HT1080 (cell line): ENCODE measurements around the gene AP1S2. TPM values are rescaled to one million over a fixed set of nuclear protein-coding genes. Genes with fewer than 3 reads are reported as not detected.
A peak's percentile ranks its signal among the peaks of the same experiment; 100 is the strongest.
"Not testable (repeated sequence)": the region's sequence is repeated elsewhere in the genome, so short reads cannot be mapped to it uniquely, and the experiment has no call there.

Source experiments
- DNase-seq: peaks from one replicate; pipeline ENCODE4 v3.0.0-alpha.2; 2015; ENCODE audit warnings: low read depth
- total RNA-seq: library from RNA; depleted of rRNA; stranded (reverse); fragments of >200 nt; shearing (Covaris generic); gene quantifications from 2 replicates; pipeline ENCODE4 v1.2.3, GENCODE V29; 2014

Gene AP1S2
- total RNA-seq, 1 experiment from 2014 or later = 67.6 TPM

DNA sequence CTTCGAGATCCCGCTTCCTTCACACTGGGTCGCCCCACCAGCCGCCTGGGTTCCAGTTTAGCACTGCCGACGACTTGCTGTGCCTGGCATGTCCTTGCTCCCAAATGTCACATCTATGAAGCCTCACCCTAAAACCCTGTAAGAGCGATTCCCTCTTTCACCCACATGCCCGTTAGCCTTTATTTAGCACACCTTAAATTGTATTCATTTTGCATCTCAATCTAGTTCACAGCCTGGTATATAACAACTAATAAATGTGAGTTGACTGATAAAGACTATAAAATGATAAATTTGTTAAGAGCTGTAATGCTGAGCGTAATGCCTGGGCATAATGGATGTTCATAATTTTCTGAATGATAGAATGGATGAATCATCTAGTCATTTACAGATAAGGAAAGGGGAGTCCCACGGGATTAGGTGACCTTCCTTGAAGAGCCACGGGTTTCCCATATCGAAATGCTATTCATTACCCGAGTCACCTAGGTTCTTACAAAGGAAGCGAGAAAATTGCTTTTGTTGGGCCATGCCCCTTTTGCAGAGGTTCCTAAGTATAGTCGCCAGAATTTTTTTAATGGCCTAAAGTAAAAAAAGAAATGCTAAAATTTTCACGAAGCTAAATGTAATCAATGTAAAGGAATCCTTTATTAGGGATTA is 1.1 kb upstream of the AP1S2 start:
- DNase-seq = no peak

DNA sequence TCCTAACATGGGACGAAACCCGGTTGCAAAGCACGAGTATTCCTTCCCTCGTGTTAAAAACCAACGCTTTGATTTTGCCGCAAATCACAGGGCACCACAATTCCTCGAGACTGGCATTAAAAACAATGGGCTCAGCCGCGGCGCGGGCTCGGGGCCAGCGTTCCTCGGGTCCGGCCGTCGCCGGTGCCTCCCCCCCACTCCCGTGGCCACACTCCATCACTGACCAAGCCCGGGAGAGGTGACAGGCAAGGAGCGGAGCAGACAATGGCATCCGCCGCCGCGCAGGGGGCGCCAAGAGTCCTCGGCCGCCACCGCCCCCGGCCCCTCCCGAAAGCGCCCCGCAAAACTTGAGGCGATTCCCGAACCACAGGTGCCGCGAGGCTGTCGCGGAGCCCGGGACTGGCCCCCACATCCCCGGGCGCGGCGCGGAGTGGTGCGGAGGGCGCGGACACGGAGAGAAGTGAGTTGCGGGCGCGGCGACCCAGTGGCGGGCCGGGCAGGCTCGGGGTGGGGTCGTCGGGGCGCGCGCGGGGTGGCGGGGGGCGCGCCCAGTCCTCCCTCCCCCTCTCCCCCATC is 445 bp downstream of the AP1S2 start:
- DNase-seq = peak; percentile 29

DNA sequence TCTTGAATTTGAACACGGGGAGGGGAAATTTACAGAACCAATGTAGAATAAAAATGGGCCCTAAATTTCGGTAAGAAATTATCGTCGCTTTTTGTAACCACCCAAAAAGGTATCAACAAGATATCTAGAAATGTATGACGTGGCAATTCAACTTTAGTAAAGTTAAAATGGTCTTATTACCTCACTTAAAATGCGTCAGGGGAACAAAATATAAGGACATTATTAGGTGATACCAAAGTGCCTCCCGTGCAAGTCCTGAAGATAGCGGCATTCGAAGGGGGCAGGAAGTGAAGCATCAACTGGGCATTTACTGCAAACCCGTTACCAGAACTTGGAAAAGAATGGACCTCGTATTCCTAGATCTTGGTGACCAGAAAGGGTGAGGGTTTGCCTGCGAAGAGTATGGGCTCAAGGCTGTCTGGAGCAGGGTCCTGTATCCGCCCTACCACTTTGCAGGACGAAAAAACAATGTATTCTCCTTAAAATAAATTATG is 980 bp downstream of the AP1S2 start:
- no peak for DNase-seq

- peak; percentile 34 for DNase-seq
Measured at GRCh38 chrX:15849555-15849954, 5.1 kb downstream of the AP1S2 start.

DNA sequence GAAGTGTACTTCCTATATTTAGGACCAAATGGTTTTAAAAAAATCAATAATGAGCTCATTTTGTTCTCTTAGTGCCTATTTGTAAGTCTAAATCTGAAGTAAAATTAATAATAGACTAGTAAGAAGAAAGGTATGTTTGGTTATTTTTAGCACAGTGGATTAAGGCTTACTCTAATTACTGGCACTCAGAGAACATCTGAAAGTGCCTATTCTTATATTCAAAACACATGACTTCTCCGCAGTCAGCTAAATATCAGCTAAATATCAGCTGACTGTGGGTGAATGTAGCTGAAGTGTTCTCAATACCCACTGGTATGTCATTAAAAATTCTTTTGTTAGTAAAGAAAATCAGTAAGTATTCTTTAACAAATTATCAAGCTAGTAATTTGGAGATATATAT is 6.0 kb downstream of the AP1S2 start:
- no peak for DNase-seq

- no peak for DNase-seq
Measured at GRCh38 chrX:15843960-15844359, 10.7 kb downstream of the AP1S2 start.

DNA sequence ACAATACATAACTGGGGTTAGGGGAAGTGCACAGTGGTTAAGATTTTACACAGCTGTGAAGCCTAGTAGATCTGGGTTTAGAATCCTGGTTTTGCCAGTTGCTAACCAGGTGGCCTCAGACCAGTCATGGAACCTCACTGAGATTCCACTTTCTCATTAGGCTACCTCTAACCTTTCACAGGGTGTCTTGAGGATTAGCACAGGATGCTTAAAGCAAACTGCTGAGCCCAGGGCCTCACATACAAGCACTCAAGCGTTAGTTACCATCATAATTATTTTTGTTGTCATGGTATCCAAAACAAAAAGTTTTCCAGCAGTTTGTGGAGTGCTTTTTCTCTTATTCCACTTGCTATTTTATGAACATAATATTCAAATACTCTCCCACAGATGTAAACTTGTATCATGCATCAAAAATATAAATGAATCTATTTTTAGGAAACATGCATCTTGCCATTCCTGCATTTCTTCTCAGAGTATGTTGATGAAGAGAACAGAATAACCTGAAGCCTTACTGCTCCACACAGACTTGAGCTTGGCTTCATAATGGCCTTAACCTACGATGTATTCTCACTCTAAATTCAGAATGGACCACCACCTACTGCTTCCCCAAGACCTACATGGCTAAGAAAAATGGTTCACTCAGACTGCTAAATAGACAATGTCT is 12.6 kb downstream of the AP1S2 start:
- no peak for DNase-seq

DNA sequence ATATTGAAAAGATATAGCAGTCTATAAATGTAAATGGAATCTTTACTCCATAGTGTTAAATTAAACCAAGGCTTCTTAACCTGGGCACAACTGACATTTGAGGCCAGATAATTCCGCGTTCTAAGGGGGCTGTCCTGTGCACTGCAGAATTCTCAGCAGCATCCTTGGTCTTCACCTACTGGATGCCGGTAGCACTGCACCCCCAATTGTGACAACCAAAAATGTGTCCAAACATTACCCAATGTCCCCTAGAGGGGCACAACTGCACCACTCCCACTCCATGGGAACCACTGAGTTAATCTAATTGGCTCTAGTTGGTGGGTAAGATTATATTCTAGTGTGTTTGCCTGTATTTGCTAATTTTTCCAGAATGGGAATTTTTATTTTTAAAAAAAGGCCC is 16.6 kb downstream of the AP1S2 start:
- no peak for DNase-seq

GRCh38 chrX:15834827-15835595 is 19.6 kb downstream of the AP1S2 start:
- no peak for DNase-seq

GRCh38 chrX:15834053-15834452 is 20.6 kb downstream of the AP1S2 start:
- DNase-seq = no peak

- DNase-seq = not testable (repeated sequence)
Measured at GRCh38 chrX:15831347-15831746, 23.3 kb downstream of the AP1S2 start.

GRCh38 chrX:15829217-15829616 is 25.4 kb downstream of the AP1S2 start:
- no peak for DNase-seq

- DNase-seq = no peak
Measured at GRCh38 chrX:15825936-15826335, 28.7 kb downstream of the AP1S2 start.

DNA sequence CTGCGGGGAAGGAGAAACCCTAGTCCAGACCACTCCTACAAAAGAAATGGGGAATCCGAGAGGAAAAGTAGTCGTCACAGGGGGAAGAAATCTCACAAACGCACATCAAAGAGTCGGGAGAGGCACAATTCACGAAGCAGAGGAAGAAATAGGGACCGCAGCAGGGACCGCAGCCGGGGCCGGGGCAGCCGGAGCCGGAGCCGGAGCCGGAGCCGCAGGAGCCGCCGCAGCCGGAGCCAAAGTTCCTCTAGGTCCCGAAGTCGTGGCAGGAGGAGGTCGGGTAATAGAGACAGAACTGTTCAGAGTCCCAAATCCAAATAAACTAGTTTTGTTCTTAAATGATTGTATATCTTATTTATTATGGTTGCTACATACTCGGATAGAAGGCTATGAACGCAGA is 31.7 kb downstream of the AP1S2 start:
- no peak for DNase-seq

DNA sequence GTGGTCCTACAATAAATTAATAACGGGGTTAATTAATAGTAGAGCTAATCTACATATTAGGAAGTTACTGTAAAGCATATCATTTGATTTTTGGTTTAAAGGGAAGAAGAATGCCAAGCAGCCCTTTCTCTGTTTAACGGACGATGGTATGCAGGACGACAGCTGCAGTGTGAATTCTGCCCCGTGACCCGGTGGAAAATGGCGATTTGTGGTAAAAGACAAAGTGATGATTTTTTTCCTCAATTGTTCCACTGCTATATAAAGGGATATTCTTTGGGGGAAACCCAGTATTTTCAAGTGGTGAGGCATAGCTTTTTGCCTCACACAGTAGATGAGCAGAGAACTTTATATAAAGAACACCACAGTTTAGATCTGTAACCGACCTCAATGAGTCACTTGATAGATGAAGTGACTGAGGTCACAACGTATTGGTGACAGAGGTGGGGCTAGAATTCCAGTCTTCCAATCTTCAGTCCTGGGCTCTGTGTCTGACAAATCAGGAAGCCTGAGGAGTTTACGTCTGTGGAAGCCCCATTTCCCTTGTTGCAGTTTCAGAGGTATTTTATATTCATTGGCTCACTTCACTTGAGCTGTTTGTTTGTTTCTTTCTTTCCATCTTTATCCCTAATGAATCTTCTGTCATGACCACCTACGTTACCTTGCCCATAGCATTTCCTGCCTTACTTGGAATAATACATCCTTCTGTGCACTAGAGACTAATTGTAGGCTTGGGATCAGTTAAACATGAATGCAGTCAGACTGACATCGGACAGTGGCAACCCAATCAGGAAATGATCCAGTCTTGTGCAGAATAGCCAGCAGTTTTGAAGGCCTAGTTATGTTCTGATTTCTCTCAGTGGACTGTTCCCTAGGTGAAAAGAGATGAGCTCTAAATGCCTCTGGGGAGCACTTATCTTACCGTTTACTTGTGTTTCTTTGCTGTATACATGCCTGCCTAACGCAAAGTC is 34.2 kb downstream of the AP1S2 start:
- peak; percentile 0 for DNase-seq

DNA sequence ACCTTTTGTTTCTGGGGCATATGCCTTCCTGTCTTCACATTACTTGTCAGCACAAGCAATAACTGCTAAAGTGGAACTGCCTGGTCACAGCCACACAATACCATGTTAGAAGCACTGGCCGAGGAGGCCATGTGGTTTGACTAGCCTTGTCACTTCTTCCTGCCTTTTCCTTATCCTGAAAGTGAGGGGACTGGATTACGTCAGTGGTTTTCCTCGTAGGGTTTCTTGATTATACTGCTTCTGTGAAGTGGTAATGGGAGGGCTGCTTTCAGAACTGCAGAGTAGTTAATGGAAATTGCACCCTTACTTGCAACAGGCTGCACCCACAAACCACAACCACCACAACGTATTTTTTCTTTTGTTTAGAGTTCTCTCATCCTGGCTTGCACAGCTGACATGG is 37.7 kb downstream of the AP1S2 start:
- no peak for DNase-seq

GRCh38 chrX:15816438-15816809 is 38.2 kb downstream of the AP1S2 start:
- DNase-seq = no peak

DNA sequence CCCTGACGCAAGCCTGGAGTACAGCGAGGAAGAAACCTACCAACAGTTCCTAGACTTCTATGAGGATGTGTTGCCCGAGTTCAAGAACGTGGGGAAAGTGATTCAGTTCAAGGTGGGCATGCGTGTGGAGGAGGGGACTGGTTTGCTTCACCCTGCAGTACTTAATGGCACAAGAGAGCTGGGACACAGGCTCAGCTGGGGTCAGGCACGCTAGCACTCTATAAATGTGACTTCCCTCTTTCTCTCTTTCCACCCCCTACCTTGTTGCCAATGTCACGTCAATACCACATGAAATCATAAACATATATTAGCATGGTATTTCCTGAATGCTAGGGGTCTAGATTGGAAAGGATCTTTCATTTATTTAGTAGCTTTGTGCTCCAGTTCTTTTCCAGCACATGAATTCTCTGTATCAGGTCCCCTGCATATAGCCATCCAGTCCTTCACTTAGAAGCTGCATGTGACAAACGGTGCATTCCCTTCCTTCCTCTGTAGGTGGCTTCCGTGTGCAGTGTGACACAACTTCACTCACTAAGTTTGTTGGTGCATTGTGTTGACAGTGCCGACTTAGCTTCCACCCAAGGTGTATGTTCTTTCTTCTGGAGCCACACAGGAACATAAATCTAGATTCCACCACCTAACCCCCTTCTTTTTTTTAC is 38.7 kb downstream of the AP1S2 start:
- DNase-seq = peak; percentile 6

DNA sequence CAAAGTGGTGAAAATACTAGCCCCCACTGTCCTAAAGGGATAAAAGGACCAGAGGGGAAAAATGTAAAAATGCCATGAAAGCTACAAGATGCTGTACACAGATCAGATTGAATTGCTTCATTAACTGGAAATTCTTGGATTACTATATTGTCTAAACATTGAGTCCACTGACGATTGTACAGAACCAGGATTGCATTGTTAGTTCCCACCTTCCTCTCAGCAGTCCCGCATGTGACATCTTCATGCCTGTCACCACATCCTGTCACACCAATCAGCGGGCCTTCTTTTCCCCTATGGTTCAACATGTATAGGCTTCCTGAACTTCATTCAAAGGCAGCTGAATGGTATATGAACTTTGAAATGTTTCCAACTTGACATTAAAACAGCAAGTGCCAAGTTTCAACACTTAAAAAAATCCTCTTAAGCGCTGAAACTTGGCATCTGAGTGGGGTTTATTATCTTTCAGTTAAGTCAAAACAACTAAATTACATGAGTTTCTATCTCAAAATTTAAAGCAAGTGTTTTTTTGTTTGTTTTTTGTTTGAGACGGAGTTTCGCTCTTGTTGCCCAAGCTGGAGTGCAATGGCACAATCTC is 39.7 kb downstream of the AP1S2 start:
- no peak for DNase-seq

DNA sequence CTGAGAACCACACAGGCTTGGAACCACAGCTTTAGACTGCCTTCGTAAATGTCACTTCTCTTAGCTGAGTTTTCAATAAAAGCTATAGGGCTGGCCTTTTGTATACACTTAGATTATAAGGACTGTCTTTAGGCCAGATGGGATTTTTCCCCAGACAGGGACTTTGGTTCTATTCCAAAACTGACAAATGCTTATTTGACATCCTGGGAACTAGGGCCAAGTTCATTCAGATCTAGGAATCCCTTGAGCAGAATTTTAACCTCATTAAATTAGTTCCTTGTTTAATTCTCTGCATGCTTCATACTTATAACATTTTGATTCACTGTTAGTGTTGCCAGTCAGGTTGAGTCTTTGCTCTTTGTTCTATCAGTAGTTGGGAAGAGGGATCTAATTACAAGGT is 41.2 kb downstream of the AP1S2 start:
- DNase-seq = no peak
